ENCODE results near the gene PDIA4. TPM values are rescaled to one million over a fixed set of nuclear protein-coding genes. Genes with fewer than 3 reads are reported as not detected.
"Not testable (repeated sequence)": the region's sequence is repeated elsewhere in the genome, so short reads cannot be mapped to it uniquely, and the experiment has no call there.

The PDIA4 gene
- total RNA-seq, 4 donors from 2014 or later, result 35.9 to 55.9 (median 47.9) TPM

DNA sequence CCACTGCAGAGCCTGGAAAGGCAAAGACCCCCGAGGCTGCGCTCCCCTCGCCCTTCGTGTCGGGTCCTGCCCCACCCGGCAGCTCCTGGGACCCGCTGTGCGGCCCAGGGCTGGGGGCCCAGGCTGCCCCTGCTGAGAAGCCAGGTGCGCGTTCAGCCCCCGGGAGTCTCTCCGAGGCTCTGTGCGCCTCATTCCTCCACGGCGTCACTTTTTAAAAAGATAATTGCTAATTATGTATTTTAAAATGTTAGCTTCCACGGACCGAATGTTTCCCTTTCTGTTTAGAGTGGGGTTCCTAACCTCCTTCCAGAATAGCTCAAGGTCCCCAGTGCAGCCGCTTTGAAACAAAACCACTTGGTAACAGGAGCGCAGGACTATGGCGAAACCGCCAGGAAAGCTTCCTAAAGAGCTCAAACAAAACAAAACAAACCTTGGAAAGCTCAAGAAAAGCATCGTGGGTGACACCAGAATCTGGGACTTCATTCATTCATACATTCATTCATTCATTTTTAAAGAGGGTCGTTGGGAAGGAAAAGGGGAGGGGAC is 45.6 kb downstream of the PDIA4 start:
- no peak for TF ChIP-seq POLR2A (IDR thresholded peaks at IDR 0.05)
- TF ChIP-seq, protein P1, sequence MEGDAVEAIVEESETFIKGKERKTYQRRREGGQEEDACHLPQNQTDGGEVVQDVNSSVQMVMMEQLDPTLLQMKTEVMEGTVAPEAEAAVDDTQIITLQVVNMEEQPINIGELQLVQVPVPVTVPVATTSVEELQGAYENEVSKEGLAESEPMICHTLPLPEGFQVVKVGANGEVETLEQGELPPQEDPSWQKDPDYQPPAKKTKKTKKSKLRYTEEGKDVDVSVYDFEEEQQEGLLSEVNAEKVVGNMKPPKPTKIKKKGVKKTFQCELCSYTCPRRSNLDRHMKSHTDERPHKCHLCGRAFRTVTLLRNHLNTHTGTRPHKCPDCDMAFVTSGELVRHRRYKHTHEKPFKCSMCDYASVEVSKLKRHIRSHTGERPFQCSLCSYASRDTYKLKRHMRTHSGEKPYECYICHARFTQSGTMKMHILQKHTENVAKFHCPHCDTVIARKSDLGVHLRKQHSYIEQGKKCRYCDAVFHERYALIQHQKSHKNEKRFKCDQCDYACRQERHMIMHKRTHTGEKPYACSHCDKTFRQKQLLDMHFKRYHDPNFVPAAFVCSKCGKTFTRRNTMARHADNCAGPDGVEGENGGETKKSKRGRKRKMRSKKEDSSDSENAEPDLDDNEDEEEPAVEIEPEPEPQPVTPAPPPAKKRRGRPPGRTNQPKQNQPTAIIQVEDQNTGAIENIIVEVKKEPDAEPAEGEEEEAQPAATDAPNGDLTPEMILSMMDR (IDR thresholded peaks at IDR 0.05), result no peak
- WGBS, 2 donors, result 1 to 2% methylated on average over 23 of the region's 23 CpGs
- intact Hi-C loops (cut with DNase I; ENCODE audit: low total_unique reads), result no loop called here
- peak overlapping the region; percentile 44 for H3K4me3 ChIP-seq (ENCODE audit: low read depth, poor library complexity, severe bottlenecking)
- DNase-seq (ENCODE audit: low spot score in 2 of 2), result no peak

DNA sequence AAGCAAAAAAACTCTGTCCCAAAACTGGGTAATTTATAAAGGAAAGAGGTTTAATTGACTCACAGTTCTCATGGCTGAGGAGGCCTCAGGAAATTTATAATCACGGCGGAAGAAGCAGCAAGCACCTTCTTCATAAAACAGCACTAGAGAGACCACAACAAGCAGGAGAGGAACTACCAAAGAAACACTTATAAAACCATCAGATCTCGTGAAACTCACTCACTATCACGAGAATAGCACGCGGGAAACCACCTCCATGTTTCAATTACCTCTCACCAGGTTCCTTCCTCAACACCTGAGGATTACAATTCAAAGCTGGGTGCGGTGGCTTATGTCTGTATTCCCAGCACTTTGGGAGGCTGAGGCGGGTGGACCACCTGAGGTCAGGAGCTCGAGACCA is 48.5 kb downstream of the PDIA4 start:
- DNase-seq (ENCODE audit: low spot score in 2 of 2), result no peak
- 83 to 85% methylated on average over 9 of the region's 9 CpGs for WGBS, 2 donors
- intact Hi-C loops (cut with DNase I; ENCODE audit: low total_unique reads), result no loop called here
- TF ChIP-seq, protein P1 (IDR thresholded peaks at IDR 0.05), result no peak
- no peak for TF ChIP-seq POLR2A (IDR thresholded peaks at IDR 0.05)
- H3K4me3 ChIP-seq (ENCODE audit: low read depth, poor library complexity, severe bottlenecking), result no peak overlapping the region

DNA sequence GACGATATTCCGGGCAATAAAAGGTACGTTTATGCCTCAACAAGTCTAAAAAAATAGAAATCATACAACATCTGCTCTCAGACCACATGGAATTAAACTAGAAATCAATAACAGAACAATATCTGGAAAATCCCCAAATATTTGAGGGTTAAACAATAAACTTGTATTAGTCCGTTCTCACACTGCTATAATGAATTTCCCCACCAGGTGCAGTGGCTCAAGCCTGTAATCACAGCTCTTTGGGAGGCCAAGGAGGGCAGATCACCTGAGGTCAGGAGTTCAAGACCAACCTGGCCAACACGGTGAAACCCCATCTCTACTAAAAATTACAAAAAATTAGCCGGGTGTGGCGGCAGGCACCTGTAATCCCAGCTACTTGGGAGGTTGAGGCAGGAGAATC is 49.2 kb downstream of the PDIA4 start:
- 68 to 73% methylated on average over 7 of the region's 7 CpGs for WGBS, 2 donors
- DNase-seq (ENCODE audit: low spot score in 2 of 2); H3K4me3 ChIP-seq (ENCODE audit: low read depth, poor library complexity, severe bottlenecking); intact Hi-C loops (cut with DNase I; ENCODE audit: low total_unique reads): not testable (repeated sequence)

DNA sequence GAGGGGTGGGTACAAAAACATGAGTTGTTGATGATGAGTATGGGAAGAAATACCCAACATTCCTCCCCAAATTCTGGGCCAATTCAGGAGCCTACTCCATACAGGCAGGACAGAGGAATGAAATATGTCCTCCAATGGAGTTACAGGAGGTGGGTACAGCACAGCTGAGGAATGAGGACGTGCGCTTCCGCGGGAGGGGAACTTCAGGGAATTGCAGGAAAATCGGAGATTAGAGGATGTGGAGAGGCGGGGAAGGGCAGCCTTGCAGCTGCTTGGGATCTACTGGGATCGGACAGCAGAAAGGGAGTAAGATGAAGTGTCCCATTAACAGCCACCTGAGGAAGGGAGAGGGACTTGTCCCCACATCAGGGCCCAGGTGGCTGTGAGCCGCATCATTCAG is 50.2 kb downstream of the PDIA4 start:
- TF ChIP-seq POLR2A (IDR thresholded peaks at IDR 0.05), result no peak
- TF ChIP-seq, protein P1 (IDR thresholded peaks at IDR 0.05), result no peak
- 54 to 72% methylated on average over 8 of the region's 8 CpGs for WGBS, 2 donors

DNA sequence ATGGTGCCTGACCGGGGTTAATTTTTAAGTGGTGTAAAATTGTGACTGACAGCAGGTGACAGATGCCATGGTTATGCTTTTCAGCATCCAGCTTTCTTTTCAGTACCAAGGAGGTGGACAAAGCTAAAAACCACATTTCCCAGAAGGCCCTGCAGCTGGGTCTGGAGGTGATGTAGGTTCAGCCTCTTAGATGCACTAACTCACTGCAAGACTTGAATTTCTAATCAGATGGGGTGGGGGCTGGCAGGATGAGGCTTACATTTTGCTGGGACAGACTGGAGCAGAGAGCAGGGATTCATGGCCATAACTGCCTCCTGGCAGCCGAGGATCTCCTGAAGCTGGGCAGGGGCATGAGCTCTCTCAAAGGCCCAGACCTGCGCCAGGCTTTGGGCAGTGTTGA is 52.4 kb downstream of the PDIA4 start:
- no peak for DNase-seq (ENCODE audit: low spot score in 2 of 2)
- WGBS, 2 donors, result 60 to 65% methylated on average over 2 to 3 of the region's 3 CpGs
- intact Hi-C loops (cut with DNase I; ENCODE audit: low total_unique reads), result no loop called here
- no peak overlapping the region for H3K4me3 ChIP-seq (ENCODE audit: low read depth, poor library complexity, severe bottlenecking)
- TF ChIP-seq, protein P1 (IDR thresholded peaks at IDR 0.05), result no peak
- no peak for TF ChIP-seq POLR2A (IDR thresholded peaks at IDR 0.05)

More for the DNA sequence above, 50.2 kb downstream of the PDIA4 start:
- DNase-seq (ENCODE audit: low spot score in 2 of 2), result no peak
- intact Hi-C loops (cut with DNase I; ENCODE audit: low total_unique reads), result no loop called here
- H3K4me3 ChIP-seq (ENCODE audit: low read depth, poor library complexity, severe bottlenecking), result no peak overlapping the region

DNA sequence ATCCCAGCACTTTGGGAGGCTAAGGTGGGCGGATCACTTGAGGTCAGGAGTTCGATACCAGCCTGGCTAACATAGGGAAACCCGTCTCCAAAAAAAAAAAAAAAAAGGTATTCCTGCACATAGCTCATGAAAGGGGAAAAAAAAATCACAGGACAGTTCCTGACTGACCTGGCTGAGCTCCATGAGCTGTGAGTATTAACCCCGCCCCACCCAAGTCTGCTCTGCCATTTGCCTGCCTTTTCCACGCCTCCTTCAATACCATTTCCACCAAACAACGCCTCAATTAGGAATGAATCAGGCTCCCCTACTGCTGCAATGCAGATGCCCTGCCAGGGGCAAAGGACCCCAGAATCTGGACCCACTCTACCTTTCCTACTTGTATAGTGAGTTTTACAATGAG is 55.0 kb downstream of the PDIA4 start:
- no peak for DNase-seq (ENCODE audit: low spot score in 2 of 2)
- no peak overlapping the region for H3K4me3 ChIP-seq (ENCODE audit: low read depth, poor library complexity, severe bottlenecking)
- TF ChIP-seq POLR2A (IDR thresholded peaks at IDR 0.05), result no peak
- TF ChIP-seq, protein P1 (IDR thresholded peaks at IDR 0.05), result no peak
- intact Hi-C loops (cut with DNase I; ENCODE audit: low total_unique reads), result no loop called here
- 66 to 72% methylated on average over 6 of the region's 6 CpGs for WGBS, 2 donors
